Measurements from ENCODE around the gene DAD1. TPM values are rescaled to one million over a fixed set of nuclear protein-coding genes. Genes with fewer than 3 reads are reported as not detected.

DAD1 gene
- total and polyA plus RNA-seq, 2 donors from 2014 or later, result 205 to 523 TPM

DNA sequence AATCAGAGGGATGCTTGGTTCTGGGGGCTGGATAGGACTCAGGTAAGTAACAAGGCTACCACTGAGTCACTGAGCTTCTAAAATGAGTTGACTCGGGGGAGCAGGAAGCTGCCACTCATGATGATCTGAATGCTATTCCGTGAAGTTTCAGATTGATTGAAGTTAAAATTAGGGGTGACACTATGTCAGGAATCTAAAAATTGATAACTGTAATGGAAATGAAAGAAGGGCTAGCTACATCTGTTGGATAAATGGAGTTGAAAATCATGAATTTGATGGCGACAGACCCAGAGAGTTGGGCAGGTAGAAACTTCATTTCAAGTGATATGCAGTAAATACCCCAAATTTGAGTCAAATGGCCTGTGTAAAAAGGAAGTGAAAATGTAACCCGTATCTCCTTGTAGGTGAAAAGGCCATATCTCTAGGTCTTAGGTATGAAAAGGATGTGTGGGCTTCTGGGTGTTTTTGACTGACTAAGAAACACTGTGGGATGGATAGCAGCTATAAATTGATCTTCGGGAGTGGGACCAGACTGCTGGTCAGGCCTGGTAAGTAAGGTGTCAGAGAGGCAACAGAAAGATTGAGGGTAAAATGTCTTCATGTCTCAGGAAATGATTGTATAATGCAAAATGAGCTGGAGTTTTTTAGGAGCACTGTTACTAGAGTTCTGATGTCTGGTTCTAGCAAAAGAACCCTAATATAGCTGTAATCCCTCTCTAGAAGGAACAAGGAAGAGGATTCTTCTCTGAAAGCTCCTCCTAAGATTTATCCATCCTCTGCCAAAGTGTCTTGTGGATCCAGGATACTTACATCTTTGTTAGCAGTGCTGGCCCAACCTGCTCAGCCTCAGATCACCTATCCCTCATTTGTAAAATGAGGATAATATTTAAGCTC lies 57.3 kb downstream of the DAD1 start:
- H3K36me3 ChIP-seq (ENCODE audit: control insufficient read depth in 2 of 3, insufficient read depth in 3 of 3, low read length in 3 of 3), result no peaks in the 10 kb centered on the region

DNA sequence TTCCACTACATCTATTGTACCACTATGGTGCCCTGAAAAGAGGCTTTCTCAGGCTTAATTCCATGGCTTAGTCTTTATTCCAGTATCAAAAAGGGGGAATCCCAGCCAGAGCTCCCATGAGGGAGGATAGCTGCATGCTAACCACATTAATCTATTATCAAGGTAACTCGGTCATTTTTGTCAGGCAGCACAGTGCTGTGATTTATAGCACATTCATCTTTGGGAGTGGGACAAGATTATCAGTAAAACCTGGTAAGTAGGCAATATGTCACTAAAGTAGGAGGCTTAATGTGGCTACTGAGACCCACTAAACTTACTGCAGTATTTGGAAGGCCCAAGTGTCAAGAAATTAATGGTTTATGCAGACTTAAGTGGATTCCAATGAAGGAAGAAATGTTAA lies 58.9 kb downstream of the DAD1 start:
- peaks cover 0 to 13% (median 0%) of the 10 kb centered on the region in 3 donors for H3K4me1 ChIP-seq (ENCODE audit: control insufficient read depth in 2 of 3, insufficient read depth in 2 of 3, low read depth in 1 of 3, low read length in 3 of 3)
- H3K9ac ChIP-seq (ENCODE audit: low read length in 3 of 3), result no peak overlapping the region
- no peaks in the 10 kb centered on the region for H3K27me3 ChIP-seq (ENCODE audit: control insufficient read depth, insufficient read depth, low read length)
- no peaks in the 10 kb centered on the region for H3K9me3 ChIP-seq (ENCODE audit: control insufficient read depth in 2 of 3, insufficient read depth in 1 of 3, low read length in 3 of 3)
- TF ChIP-seq, protein P1, sequence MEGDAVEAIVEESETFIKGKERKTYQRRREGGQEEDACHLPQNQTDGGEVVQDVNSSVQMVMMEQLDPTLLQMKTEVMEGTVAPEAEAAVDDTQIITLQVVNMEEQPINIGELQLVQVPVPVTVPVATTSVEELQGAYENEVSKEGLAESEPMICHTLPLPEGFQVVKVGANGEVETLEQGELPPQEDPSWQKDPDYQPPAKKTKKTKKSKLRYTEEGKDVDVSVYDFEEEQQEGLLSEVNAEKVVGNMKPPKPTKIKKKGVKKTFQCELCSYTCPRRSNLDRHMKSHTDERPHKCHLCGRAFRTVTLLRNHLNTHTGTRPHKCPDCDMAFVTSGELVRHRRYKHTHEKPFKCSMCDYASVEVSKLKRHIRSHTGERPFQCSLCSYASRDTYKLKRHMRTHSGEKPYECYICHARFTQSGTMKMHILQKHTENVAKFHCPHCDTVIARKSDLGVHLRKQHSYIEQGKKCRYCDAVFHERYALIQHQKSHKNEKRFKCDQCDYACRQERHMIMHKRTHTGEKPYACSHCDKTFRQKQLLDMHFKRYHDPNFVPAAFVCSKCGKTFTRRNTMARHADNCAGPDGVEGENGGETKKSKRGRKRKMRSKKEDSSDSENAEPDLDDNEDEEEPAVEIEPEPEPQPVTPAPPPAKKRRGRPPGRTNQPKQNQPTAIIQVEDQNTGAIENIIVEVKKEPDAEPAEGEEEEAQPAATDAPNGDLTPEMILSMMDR (IDR thresholded peaks at IDR 0.05; ENCODE audit: borderline replicate concordance, extremely low read depth, insufficient read depth), result no peak
- intact Hi-C loops (cut with DNase I), result no loop called here
- no peaks in the 10 kb centered on the region for H3K36me3 ChIP-seq (ENCODE audit: control insufficient read depth in 2 of 3, insufficient read depth in 3 of 3, low read length in 3 of 3)
- DNase-seq (no peak), FAIRE-seq (no peak)
- H3K27ac ChIP-seq (ENCODE audit: low read depth in 2 of 2, low read length in 2 of 2), result no peak overlapping the region
- H3K4me3 ChIP-seq (ENCODE audit: low read length in 3 of 3), result no peak overlapping the region

More for the DNA sequence above, 57.3 kb downstream of the DAD1 start:
- DNase-seq (no peak), FAIRE-seq (no peak)
- H3K9me3 ChIP-seq (ENCODE audit: control insufficient read depth in 2 of 3, insufficient read depth in 1 of 3, low read length in 3 of 3), result no peaks in the 10 kb centered on the region
- peak overlapping the region in 1 of 2 donors; percentile 65 for H3K27ac ChIP-seq (ENCODE audit: low read depth in 2 of 2, low read length in 2 of 2)
- H3K4me3 ChIP-seq (ENCODE audit: low read length in 3 of 3), result no peak overlapping the region
- H3K9ac ChIP-seq (ENCODE audit: low read length in 3 of 3), result no peak overlapping the region
- no peaks in the 10 kb centered on the region for H3K27me3 ChIP-seq (ENCODE audit: control insufficient read depth, insufficient read depth, low read length)
- intact Hi-C loops (cut with DNase I), result no loop called here
- H3K4me1 ChIP-seq (ENCODE audit: control insufficient read depth in 2 of 3, insufficient read depth in 2 of 3, low read depth in 1 of 3, low read length in 3 of 3), result peaks cover 0 to 13% (median 0%) of the 10 kb centered on the region in 3 donors
- TF ChIP-seq, protein P1 (IDR thresholded peaks at IDR 0.05; ENCODE audit: borderline replicate concordance, extremely low read depth, insufficient read depth), result no peak

DNA sequence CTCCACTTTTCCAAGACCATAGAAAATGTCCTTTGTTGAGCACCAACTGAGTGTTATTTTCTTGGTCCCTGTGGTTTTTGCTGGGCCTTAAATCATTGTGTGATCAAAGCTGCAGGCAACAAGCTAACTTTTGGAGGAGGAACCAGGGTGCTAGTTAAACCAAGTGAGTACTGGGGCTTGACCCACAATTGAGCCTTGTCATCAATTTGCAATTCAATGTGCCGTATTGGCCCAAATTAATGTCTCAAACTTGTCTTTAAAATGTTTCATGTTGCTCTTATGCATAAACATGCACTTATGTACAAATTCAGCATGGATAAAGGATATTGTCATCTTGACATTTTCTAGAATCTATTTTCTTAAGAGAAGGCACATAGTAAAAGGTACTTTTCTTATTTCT lies 62.3 kb downstream of the DAD1 start:
- no peak overlapping the region for H3K27ac ChIP-seq (ENCODE audit: low read depth in 2 of 2, low read length in 2 of 2)
- FAIRE-seq, result no peak

More for the DNA sequence above, 62.3 kb downstream of the DAD1 start:
- H3K4me3 ChIP-seq (ENCODE audit: low read length in 3 of 3), result no peak overlapping the region
- no peak overlapping the region for H3K9ac ChIP-seq (ENCODE audit: low read length in 3 of 3)
- DNase-seq, result no peak
- no peaks in the 10 kb centered on the region for H3K36me3 ChIP-seq (ENCODE audit: control insufficient read depth in 2 of 3, insufficient read depth in 3 of 3, low read length in 3 of 3)
- H3K4me1 ChIP-seq (ENCODE audit: control insufficient read depth in 2 of 3, insufficient read depth in 2 of 3, low read depth in 1 of 3, low read length in 3 of 3), result peaks cover 0 to 20% (median under 1%) of the 10 kb centered on the region in 3 donors
- intact Hi-C loops (cut with DNase I), result no loop called here
- H3K9me3 ChIP-seq (ENCODE audit: control insufficient read depth in 2 of 3, insufficient read depth in 1 of 3, low read length in 3 of 3), result no peaks in the 10 kb centered on the region
- no peaks in the 10 kb centered on the region for H3K27me3 ChIP-seq (ENCODE audit: control insufficient read depth, insufficient read depth, low read length)
- TF ChIP-seq, protein P1 (IDR thresholded peaks at IDR 0.05; ENCODE audit: borderline replicate concordance, extremely low read depth, insufficient read depth), result no peak

Data from kidney (tissue), 14 donors.